H1 (cell line): ENCODE results near the gene SMYD5. TPM values are rescaled to one million over a fixed set of nuclear protein-coding genes. Genes with fewer than 3 reads are reported as not detected.

Experiments
- BACH1 ChIP-seq: IDR thresholded peaks from 2 replicates; pipeline ENCODE4 v1.6.1; 2012; ENCODE audit warnings: low read length, improper control_type of control experiment
- CHD1 ChIP-seq: IDR thresholded peaks from 2 replicates; pipeline ENCODE4 v1.6.1; 2012; ENCODE audit warnings: low read depth, low read length, improper control_type of control experiment
- E2F6 ChIP-seq: IDR thresholded peaks from 2 replicates; pipeline ENCODE4 v1.6.1; 2012; ENCODE audit warnings: inconsistent platforms
- EGR1 ChIP-seq: IDR thresholded peaks from 2 replicates; pipeline ENCODE4 v1.6.1; 2011; ENCODE audit warnings: low read depth, low read length, borderline replicate concordance
- GABPA ChIP-seq: IDR thresholded peaks from 2 replicates; pipeline ENCODE4 v1.6.1; 2011; ENCODE audit warnings: mild to moderate bottlenecking, low read length, moderate library complexity, borderline replicate concordance; ENCODE audit not compliant: insufficient read depth
- HDAC2 ChIP-seq, 2 experiments: fragments of 300-600 bp in 1 of 2; sonication (generic) in 1 of 2; IDR thresholded peaks; 2 replicates each; pipeline ENCODE4 v1.6.1; 2011 to 2012; ENCODE audit warnings: low read depth in 2 of 2, low read length in 2 of 2, mild to moderate bottlenecking in 2 of 2, moderate library complexity in 2 of 2, borderline replicate concordance in 1 of 2, inconsistent platforms in 1 of 2
- JUN ChIP-seq: IDR thresholded peaks from 2 replicates; pipeline ENCODE4 v1.6.1; 2011; ENCODE audit warnings: low read depth, mild to moderate bottlenecking, improper control_type of control experiment, low read length
- MAX ChIP-seq: IDR thresholded peaks from 2 replicates; pipeline ENCODE4 v1.6.1; 2012; ENCODE audit warnings: inconsistent platforms
- NRF1 ChIP-seq: IDR thresholded peaks from 2 replicates; pipeline ENCODE4 v1.6.1; 2011; ENCODE audit warnings: mild to moderate bottlenecking, low read depth, low read length, improper control_type of control experiment
- PHF8 ChIP-seq: fragments of 200-600 bp; sonication (generic); conservative IDR thresholded peaks from 2 replicates; pipeline ENCODE4 v1.7.1; 2012; ENCODE audit warnings: low read depth, mild to moderate bottlenecking, inconsistent platforms, low read length, moderate library complexity
- POLR2AphosphoS5 ChIP-seq: IDR thresholded peaks from 2 replicates; pipeline ENCODE4 v1.6.1; 2011; ENCODE audit warnings: low read depth, low read length
- RXRA ChIP-seq: IDR thresholded peaks from 2 replicates; pipeline ENCODE4 v1.6.1; 2011; ENCODE audit warnings: low read depth, mild to moderate bottlenecking, low read length, moderate library complexity; ENCODE audit not compliant: insufficient read depth
- SAP30 ChIP-seq: fragments of 300-600 bp; sonication (generic); IDR thresholded peaks from 2 replicates; pipeline ENCODE4 v1.7.1; 2012; ENCODE audit warnings: low read length, moderate library complexity, mild to moderate bottlenecking, inconsistent platforms; ENCODE audit not compliant: insufficient read depth, insufficient replicate concordance
- SIN3A ChIP-seq, 2 experiments: IDR thresholded peaks in 1 of 2; conservative IDR thresholded peaks in 1 of 2; 2 replicates each; pipeline ENCODE4 v1.6.1; 2011 to 2012; ENCODE audit warnings: low read length in 2 of 2, improper control_type of control experiment in 1 of 2, low read depth in 1 of 2, mild to moderate bottlenecking in 1 of 2
- SIRT6 ChIP-seq: IDR thresholded peaks from one replicate; pipeline ENCODE4 v1.7.1; 2012; ENCODE audit warnings: low read length, inconsistent platforms
- SP2 ChIP-seq: IDR thresholded peaks from 2 replicates; pipeline ENCODE4 v1.6.1; 2012; ENCODE audit warnings: mild to moderate bottlenecking, low read length, inconsistent platforms
- TAF1 ChIP-seq: IDR thresholded peaks from 2 replicates; pipeline ENCODE4 v1.6.1; 2011; ENCODE audit warnings: mild to moderate bottlenecking, low read depth, low read length
- TBP ChIP-seq: IDR thresholded peaks from 2 replicates; pipeline ENCODE4 v1.6.1; 2011; ENCODE audit warnings: low read depth, low read length, improper control_type of control experiment
- TEAD4 ChIP-seq: IDR thresholded peaks from 2 replicates; pipeline ENCODE4 v1.6.1; 2012; ENCODE audit warnings: low read depth, low read length, inconsistent platforms, mixed read lengths
- ZNF274 ChIP-seq: IDR thresholded peaks from 2 replicates; pipeline ENCODE4 v1.7.0; 2012; ENCODE audit warnings: low read length, borderline replicate concordance; ENCODE audit errors: extremely low read depth
- polyA plus RNA-seq, 7 experiments: library from polyadenylated mRNA; depleted of rRNA in 3 of 7; stranded (reverse) in 5 of 7; unstranded in 2 of 7; fragments of >200 nt in 5 of 7; fragments of 200-250 nt in 2 of 7; gene quantifications; 1 replicate in 5 of 7; 2 replicates in 1 of 7; 4 replicates in 1 of 7; pipeline versions ENCODE4 v1.2.1 to v1.2.3, GENCODE V29; 2011 to 2013; ENCODE audit warnings: missing spikeins in 2 of 7, mixed read lengths in 2 of 7
- total RNA-seq: library from RNA; stranded (reverse); fragmentation: NEBNext Ultra II Directional; extraction: Animal tissue kit (Norgen Biotek cat#: 25700); gene quantifications from 2 replicates; pipeline ENCODE4 v1.2.1, GENCODE V29; 2021

SMYD5 gene
- total and polyA plus RNA-seq, 2 of the 8 experiments (the other 6 are each of a cell fraction or from before 2014, with no cell fraction given) = 35.2 to 56.7 TPM

GRCh38 chr2:73233932-73234832 is 20.1 kb downstream of the SMYD5 start, which contains the start of gene CCT7 (continued):
- TF ChIP-seq RXRA (no peak), SIN3A (conservative IDR thresholded peaks at IDR 0.05 in 1 of 2, IDR thresholded peaks at IDR 0.05 in 1 of 2; ENCODE audit: low read depth in 1 of 2, low read length in 2 of 2) (peak; percentile 21 to 90; a peak in 2 of 4 replicates), PHF8 (peak; percentile 100), JUN (no peak), POLR2AphosphoS5 (peak; percentile 94), SP2 (peak; percentile 95), TBP (peak; percentile 96), TEAD4 (peak; percentile 32; the same call in 1 of the 2 replicates), HDAC2 (IDR thresholded peaks at IDR 0.05; ENCODE audit: borderline replicate concordance in 1 of 2, low read depth in 2 of 2, low read length in 2 of 2) (0 out of 4 replicates have a peak, but pooled peaks have one; percentile 9), NRF1 (no peak), GABPA (peak; percentile 92; the same call in 1 of the 2 replicates), ZNF274 (no peak), SIRT6 (peak; percentile 55), E2F6 (peak; percentile 42; the same call in 1 of the 2 replicates), MAX (peak; percentile 64), BACH1 (peak; percentile 87), EGR1 (peak; percentile 93), CHD1 (no peak), TAF1 (peak; percentile 97), SAP30 (peak; percentile 77)
